Left ventricle myocardium inferior (tissue), 1 donor: ENCODE data around the gene SYT5. TPM values are rescaled to one million over a fixed set of nuclear protein-coding genes. Genes with fewer than 3 reads are reported as not detected.
A peak's percentile ranks its signal among the peaks of the same experiment; 100 is the strongest.
"Not testable (repeated sequence)": the region's sequence is repeated elsewhere in the genome, so short reads cannot be mapped to it uniquely, and the experiment has no call there.

Experiments
- DNase-seq: peaks from one replicate; pipeline ENCODE4 v3.0.0-alpha.2; 2020
- H3K27ac ChIP-seq: fragments of 200-600 bp; replicated peaks from 2 replicates; pipeline ENCODE4 v1.8.0; 2021
- H3K27me3 ChIP-seq: fragments of 200-600 bp; 2 replicates; pipeline ENCODE4 v1.8.0; 2021; ENCODE audit warnings: low read depth
- H3K36me3 ChIP-seq: fragments of 200-600 bp; 2 replicates; pipeline ENCODE4 v1.8.0; 2021
- H3K4me1 ChIP-seq: fragments of 200-600 bp; 2 replicates; pipeline ENCODE4 v1.8.0; 2021
- H3K4me3 ChIP-seq: fragments of 200-600 bp; 2 replicates; pipeline ENCODE4 v1.8.0; 2021; ENCODE audit warnings: mild to moderate bottlenecking, moderate library complexity
- H3K9me3 ChIP-seq: fragments of 200-600 bp; replicated peaks from 2 replicates; pipeline ENCODE4 v1.8.0; 2021
- CTCF ChIP-seq: fragments of 200-600 bp; IDR thresholded peaks from 2 replicates; pipeline ENCODE4 v1.8.0; 2021; ENCODE audit warnings: antibody characterized with exemption, mild to moderate bottlenecking, borderline replicate concordance
- intact Hi-C: fragments of 100-400 bp; cut with micrococcal nuclease; formaldehyde crosslinking; loops from one replicate; pipeline ENCODE4 v1.11.0; 2022
- total RNA-seq: library from RNA; stranded (reverse); fragmentation: NEBNext Ultra II Directional; extraction: Animal tissue kit (Norgen Biotek cat#: 25700); gene quantifications from one replicate; pipeline ENCODE4 v1.2.1, GENCODE V29; 2021
- donor health status: DM: no; HTN: yes; CAD: no; lungs with severe emphysema.

Gene SYT5
- total RNA-seq, 1 donor from 2014 or later: not detected

- peak overlapping the region; percentile 60 for H3K4me3 ChIP-seq
- H3K36me3 ChIP-seq: no peaks in the 10 kb centered on the region
- peaks cover 12% of the 10 kb centered on the region for H3K4me1 ChIP-seq
- no peak overlapping the region for H3K27ac ChIP-seq
- H3K9me3 ChIP-seq: no peaks in the 10 kb centered on the region
- TF ChIP-seq CTCF: no peak
- H3K27me3 ChIP-seq: peaks cover 99% of the 10 kb centered on the region
- intact Hi-C loops: no loop called here
- DNase-seq: no peak
These were observed 7.3 kb downstream of the SYT5 start for GRCh38 chr19:55172741-55173140.

- DNase-seq, H3K4me3 ChIP-seq, H3K9me3 ChIP-seq, H3K36me3 ChIP-seq, intact Hi-C loops, H3K27ac ChIP-seq: not testable (repeated sequence)
- peaks cover 99% of the 10 kb centered on the region for H3K27me3 ChIP-seq
- peaks cover 15% of the 10 kb centered on the region for H3K4me1 ChIP-seq
These were observed 7.8 kb downstream of the SYT5 start for GRCh38 chr19:55172318-55172717.

GRCh38 chr19:55171440-55171839, 8.6 kb downstream of the SYT5 start:
- Histone ChIP-seq H3K27ac (no peak overlapping the region), H3K4me1 (peaks cover 23% of the 10 kb centered on the region), H3K4me3 (no peak overlapping the region), H3K36me3 (no peaks in the 10 kb centered on the region), H3K9me3 (no peaks in the 10 kb centered on the region), H3K27me3 (peaks cover 99% of the 10 kb centered on the region)
- intact Hi-C loops: no loop called here
- DNase-seq: no peak
- no peak for TF ChIP-seq CTCF

GRCh38 chr19:55169136-55169535, 11.0 kb downstream of the SYT5 start:
- Histone ChIP-seq H3K27me3 (peaks cover 98% of the 10 kb centered on the region), H3K4me1 (peaks cover 29% of the 10 kb centered on the region), H3K36me3 (no peaks in the 10 kb centered on the region), H3K4me3 (no peak overlapping the region), H3K9me3 (no peaks in the 10 kb centered on the region), H3K27ac (no peak overlapping the region)
- DNase-seq: no peak
- intact Hi-C loops: no loop called here
- no peak for TF ChIP-seq CTCF

- peaks cover 91% of the 10 kb centered on the region for H3K27me3 ChIP-seq
- H3K4me3 ChIP-seq: peak within 1 kb of the TSS; percentile 63
- TF ChIP-seq CTCF: no peak
- peak; percentile 91 for DNase-seq
- intact Hi-C loops: no loop called here
- peaks cover 20% of the 10 kb centered on the region for H3K4me1 ChIP-seq
- no peaks in the 10 kb centered on the region for H3K9me3 ChIP-seq
- H3K36me3 ChIP-seq: no peaks in the 10 kb centered on the region
- peak within 1 kb of the TSS; percentile 51 for H3K27ac ChIP-seq
These were observed 13.4 kb downstream of the SYT5 start, which contains the start of gene DNAAF3 for GRCh38 chr19:55166530-55167268. Gene DNAAF3, minus strand, starts transcription at chr19:55166613. Its CDS starts 200 bp downstream, at chr19:55166413.

GRCh38 chr19:55165952-55166529, 14.0 kb downstream of the SYT5 start:
- peaks cover 91% of the 10 kb centered on the region for H3K27me3 ChIP-seq
- peak overlapping the region; percentile 63 for H3K4me3 ChIP-seq
- TF ChIP-seq CTCF: peak; percentile 57

More at GRCh38 chr19:55165952-55166529, 14.0 kb downstream of the SYT5 start:
- Histone ChIP-seq H3K36me3 (no peaks in the 10 kb centered on the region), H3K9me3 (no peaks in the 10 kb centered on the region), H3K4me1 (peaks cover 20% of the 10 kb centered on the region), H3K27ac (peak overlapping the region; percentile 51)
- DNase-seq: peak; percentile 47
- intact Hi-C loops: no loop called here
